Upper lobe of left lung (tissue), 6 donors: ENCODE measurements around the gene ARHGAP45. TPM values are rescaled to one million over a fixed set of nuclear protein-coding genes. Genes with fewer than 3 reads are reported as not detected.

ENCODE experiments used
- ATAC-seq, 2 donors: fragments of 200-7000 bp; cut with Tn5 transposase; one replicate each; pipeline ENCODE4 v1.9.1; 2022; ENCODE audit warnings: mild to moderate bottlenecking in 2 of 2, moderate library complexity in 2 of 2; ENCODE audit not compliant: low FRiP score in 2 of 2
- DNase-seq, 2 donors: peaks; one replicate each; pipeline ENCODE4 v3.0.0-alpha.2; 2019 to 2020
- H3K27ac ChIP-seq, 4 donors: fragments of 200-600 bp; sonication (generic); one replicate each; pipeline ENCODE4 v1.5.1; 2016 to 2019
- H3K27me3 ChIP-seq, 4 donors: fragments of 200-600 bp; sonication (generic); one replicate each; pipeline ENCODE4 v1.5.1; 2017 to 2019
- H3K36me3 ChIP-seq, 4 donors: fragments of 200-600 bp; sonication (generic); one replicate each; pipeline ENCODE4 v1.5.1; 2016 to 2019
- H3K4me1 ChIP-seq, 4 donors: fragments of 200-600 bp; sonication (generic); one replicate each; pipeline ENCODE4 v1.5.1; 2018 to 2019
- H3K4me3 ChIP-seq, 4 donors: fragments of 200-600 bp; sonication (generic); one replicate each; pipeline ENCODE4 v1.5.1; 2017 to 2019; ENCODE audit warnings: mild to moderate bottlenecking in 2 of 4, moderate library complexity in 1 of 4
- H3K9me3 ChIP-seq, 4 donors: fragments of 200-600 bp; sonication (generic); one replicate each; pipeline ENCODE4 v1.5.1; 2018 to 2019
- EP300 ChIP-seq, 4 donors: sonication (generic); formaldehyde crosslinking; IDR thresholded peaks; one replicate each; pipeline ENCODE4 v1.5.1; 2017; ENCODE audit warnings: antibody characterized with exemption in 4 of 4, control low read depth in 2 of 4
- POLR2A ChIP-seq, 4 donors: fragments of 450-650 bp; IDR thresholded peaks; one replicate each; pipeline ENCODE4 v1.5.1; 2016 to 2017; ENCODE audit warnings: antibody characterized with exemption in 4 of 4, mild to moderate bottlenecking in 2 of 4
- POLR2AphosphoS5 ChIP-seq, 2 donors: sonication (generic); formaldehyde crosslinking; IDR thresholded peaks; one replicate each; pipeline ENCODE4 v1.5.1; 2017; ENCODE audit warnings: antibody characterized with exemption in 2 of 2
- WGBS, 2 donors: methylation state at CpG; one replicate each; pipeline ENCODE4 v1.1.5; 2017 to 2018; 5-methylcytosine and 5-hydroxymethylcytosine counted together
- total RNA-seq, 6 donors: library from RNA; depleted of rRNA in 4 of 6; stranded (reverse); fragments of >200 nt in 4 of 6; gene quantifications; one replicate each; pipeline versions ENCODE4 v1.1.0 to v1.2.1, GENCODE V29; 2016 to 2021
- TF ChIP-seq, protein P1 (sequence below), 6 experiments: fragments of 450-650 bp in 4 of 6; fragments of 200-600 bp in 2 of 6; sonication (generic) in 2 of 6; IDR thresholded peaks; one replicate each; pipeline ENCODE4 v1.5.1; 2016 to 2019; ENCODE audit warnings: antibody characterized with exemption in 6 of 6
- donor health status: DM: no; HTN: no; CAD: no; lungs with moderate emphysema.
- donor health status: DM: no; HTN: yes; CAD: no; lungs with severe emphysema.

Gene ARHGAP45
- total RNA-seq, 6 donors from 2014 or later: 91.6 to 332 (median 123) TPM

DNA sequence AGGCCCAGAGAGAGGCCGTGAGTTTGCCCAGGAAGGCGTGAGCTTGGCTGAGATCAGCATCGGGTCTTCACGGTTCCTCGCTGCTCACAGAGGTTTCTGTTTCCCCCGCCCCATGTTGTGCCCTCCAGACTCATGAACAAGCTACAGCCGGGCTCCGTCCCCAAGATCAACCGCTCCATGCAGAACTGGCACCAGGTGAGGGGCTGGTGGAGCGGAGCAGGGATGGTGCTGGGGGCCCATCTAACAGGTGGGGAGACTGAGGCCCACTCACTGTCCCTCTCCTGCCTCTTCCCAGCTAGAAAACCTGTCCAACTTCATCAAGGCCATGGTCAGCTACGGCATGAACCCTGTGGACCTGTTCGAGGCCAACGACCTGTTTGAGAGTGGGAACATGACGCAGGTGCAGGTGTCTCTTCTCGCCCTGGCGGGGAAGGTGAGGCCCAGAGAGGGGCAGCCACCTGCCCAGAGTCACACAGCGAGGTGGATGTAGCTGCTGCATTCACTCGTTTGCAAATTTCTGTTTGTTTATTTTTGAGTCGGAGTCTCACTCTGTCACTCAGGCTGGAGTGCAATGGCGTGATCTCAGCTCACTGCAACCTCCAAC, 34.6 kb upstream of the ARHGAP45 start:
- no peak for ATAC-seq

DNA sequence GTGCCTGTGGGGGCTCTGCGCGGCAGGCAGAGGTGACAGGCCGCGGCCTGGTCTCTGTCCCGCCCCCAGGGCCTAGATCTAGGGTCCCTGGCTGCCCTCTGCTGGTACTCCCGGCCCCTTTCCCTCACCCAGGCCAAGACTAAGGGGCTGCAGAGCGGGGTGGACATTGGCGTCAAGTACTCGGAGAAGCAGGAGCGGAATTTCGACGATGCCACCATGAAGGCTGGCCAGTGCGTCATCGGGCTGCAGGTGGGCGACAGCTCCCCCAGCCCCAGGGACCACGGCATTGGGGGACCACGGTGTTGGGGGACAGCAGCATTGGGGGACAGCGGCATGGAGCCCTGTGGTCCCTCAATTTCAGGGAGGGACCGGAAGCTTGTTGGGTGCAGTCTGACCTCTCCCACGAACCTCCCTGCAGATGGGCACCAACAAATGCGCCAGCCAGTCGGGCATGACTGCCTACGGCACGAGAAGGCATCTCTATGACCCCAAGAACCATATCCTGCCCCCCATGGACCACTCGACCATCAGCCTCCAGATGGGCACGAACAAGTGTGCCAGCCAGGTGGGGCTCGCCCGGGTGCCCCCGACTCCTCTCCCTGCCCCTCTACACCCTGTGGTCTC, 30.9 kb upstream of the ARHGAP45 start:
- ATAC-seq (no peak), DNase-seq (peak in 1 of 2 donors; percentile 60)
- WGBS, 2 donors: 75 to 91% methylated on average over 19 to 24 of the region's 29 CpGs
- Histone ChIP-seq H3K9me3 (no peaks in the 10 kb centered on the region), H3K4me3 (no peak overlapping the region), H3K4me1 (peaks cover 10 to 37% (median 29%) of the 10 kb centered on the region in 4 donors), H3K27ac (no peak overlapping the region), H3K27me3 (no peaks in the 10 kb centered on the region), H3K36me3 (peaks cover 11 to 51% (median 43%) of the 10 kb centered on the region in 4 donors)
- TF ChIP-seq POLR2A (IDR thresholded peaks at IDR 0.05) (no peak), EP300 (IDR thresholded peaks at IDR 0.05) (no peak), POLR2AphosphoS5 (IDR thresholded peaks at IDR 0.05) (no peak)
- TF ChIP-seq, protein P1, sequence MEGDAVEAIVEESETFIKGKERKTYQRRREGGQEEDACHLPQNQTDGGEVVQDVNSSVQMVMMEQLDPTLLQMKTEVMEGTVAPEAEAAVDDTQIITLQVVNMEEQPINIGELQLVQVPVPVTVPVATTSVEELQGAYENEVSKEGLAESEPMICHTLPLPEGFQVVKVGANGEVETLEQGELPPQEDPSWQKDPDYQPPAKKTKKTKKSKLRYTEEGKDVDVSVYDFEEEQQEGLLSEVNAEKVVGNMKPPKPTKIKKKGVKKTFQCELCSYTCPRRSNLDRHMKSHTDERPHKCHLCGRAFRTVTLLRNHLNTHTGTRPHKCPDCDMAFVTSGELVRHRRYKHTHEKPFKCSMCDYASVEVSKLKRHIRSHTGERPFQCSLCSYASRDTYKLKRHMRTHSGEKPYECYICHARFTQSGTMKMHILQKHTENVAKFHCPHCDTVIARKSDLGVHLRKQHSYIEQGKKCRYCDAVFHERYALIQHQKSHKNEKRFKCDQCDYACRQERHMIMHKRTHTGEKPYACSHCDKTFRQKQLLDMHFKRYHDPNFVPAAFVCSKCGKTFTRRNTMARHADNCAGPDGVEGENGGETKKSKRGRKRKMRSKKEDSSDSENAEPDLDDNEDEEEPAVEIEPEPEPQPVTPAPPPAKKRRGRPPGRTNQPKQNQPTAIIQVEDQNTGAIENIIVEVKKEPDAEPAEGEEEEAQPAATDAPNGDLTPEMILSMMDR (IDR thresholded peaks at IDR 0.05): no peak

More for the DNA sequence above, 34.6 kb upstream of the ARHGAP45 start:
- H3K27ac ChIP-seq: no peak overlapping the region
- WGBS, 2 donors: 89 to 91% methylated on average over 18 to 20 of the region's 20 CpGs
- peaks cover 16 to 37% (median 30%) of the 10 kb centered on the region in 4 donors for H3K4me1 ChIP-seq
- no peak for TF ChIP-seq POLR2AphosphoS5 (IDR thresholded peaks at IDR 0.05)
- no peak for TF ChIP-seq EP300 (IDR thresholded peaks at IDR 0.05)
- TF ChIP-seq, protein P1 (IDR thresholded peaks at IDR 0.05): no peak
- no peak for TF ChIP-seq POLR2A (IDR thresholded peaks at IDR 0.05)
- H3K9me3 ChIP-seq: no peaks in the 10 kb centered on the region
- DNase-seq: no peak
- H3K4me3 ChIP-seq: no peak overlapping the region
- peaks cover 11 to 52% (median 40%) of the 10 kb centered on the region in 4 donors for H3K36me3 ChIP-seq
- H3K27me3 ChIP-seq: no peaks in the 10 kb centered on the region

DNA sequence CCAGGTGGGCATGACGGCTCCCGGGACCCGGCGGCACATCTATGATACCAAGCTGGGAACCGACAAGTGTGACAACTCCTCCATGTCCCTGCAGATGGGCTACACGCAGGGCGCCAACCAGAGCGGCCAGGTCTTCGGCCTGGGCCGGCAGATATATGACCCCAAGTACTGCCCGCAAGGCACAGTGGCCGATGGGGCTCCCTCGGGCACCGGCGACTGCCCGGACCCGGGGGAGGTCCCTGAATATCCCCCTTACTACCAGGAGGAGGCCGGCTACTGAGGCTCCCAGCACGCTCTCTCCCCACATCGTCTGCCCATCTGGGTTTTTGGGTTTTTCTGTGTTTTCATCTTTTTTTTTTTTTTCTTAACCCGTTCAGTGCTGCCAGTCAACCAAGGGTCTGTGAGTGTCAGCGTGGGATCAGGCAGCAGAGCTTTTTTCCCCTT, 29.3 kb upstream of the ARHGAP45 start:
- WGBS, 2 donors: 56 to 69% methylated on average over 11 to 22 of the region's 22 CpGs
- no peak for ATAC-seq
- Histone ChIP-seq H3K27me3 (no peaks in the 10 kb centered on the region), H3K27ac (peak overlapping the region in 3 of 4 donors; percentile 60 to 86 (median 78)), H3K4me3 (no peak overlapping the region), H3K9me3 (no peaks in the 10 kb centered on the region), H3K36me3 (peaks cover 7 to 40% (median 33%) of the 10 kb centered on the region in 4 donors), H3K4me1 (peaks cover 17 to 46% (median 38%) of the 10 kb centered on the region in 4 donors)
- DNase-seq: peak in 1 of 2 donors; percentile 83
- no peak for TF ChIP-seq POLR2A (IDR thresholded peaks at IDR 0.05)
- TF ChIP-seq EP300 (IDR thresholded peaks at IDR 0.05): no peak

DNA sequence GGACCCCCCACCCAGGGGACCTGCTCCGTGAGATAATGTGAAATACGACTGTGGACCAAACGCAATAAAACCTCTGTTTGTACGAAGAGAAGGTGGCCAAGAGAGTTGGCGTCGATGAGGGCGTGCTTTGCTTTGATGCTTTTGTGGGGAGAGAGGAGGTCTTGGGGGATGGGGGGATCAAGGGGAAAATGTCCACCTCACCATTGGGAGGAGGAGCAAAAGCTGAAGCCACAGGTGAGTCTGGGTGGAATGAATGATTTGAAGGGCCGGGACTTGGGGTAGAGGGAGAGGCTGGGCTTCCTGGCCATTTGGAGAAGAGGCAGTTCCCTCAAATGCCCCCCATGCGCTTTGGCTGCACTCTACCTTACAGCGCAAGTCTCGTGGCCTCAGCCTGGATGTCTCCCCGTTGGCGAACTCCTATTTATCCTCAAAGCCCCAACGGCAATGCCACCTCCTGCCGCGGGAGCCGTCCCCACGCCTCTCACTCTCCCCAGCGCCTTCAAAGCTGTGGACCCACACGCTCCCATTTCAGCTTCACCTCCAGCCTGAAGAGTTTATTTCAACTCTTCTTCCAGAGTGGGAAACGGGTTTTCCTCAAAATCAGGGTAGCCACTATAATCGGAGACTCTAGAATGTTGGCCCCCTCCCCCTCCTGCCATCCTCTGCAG, 27.9 kb upstream of the ARHGAP45 start:
- 72 to 73% methylated on average over 22 of the region's 22 CpGs for WGBS, 2 donors
- H3K4me1 ChIP-seq: peaks cover 21 to 46% (median 38%) of the 10 kb centered on the region in 4 donors
- ATAC-seq: no peak
- peak in 1 of 2 donors; percentile 61 for DNase-seq
- peak overlapping the region in 3 of 4 donors; percentile 64 to 74 (median 67) for H3K4me3 ChIP-seq
- H3K27me3 ChIP-seq: no peaks in the 10 kb centered on the region
- peaks cover 7 to 31% (median 25%) of the 10 kb centered on the region in 4 donors for H3K36me3 ChIP-seq
- TF ChIP-seq POLR2AphosphoS5 (IDR thresholded peaks at IDR 0.05): no peak
- TF ChIP-seq, protein P1 (IDR thresholded peaks at IDR 0.05): peak in 1 of 6 experiments; percentile 4
- H3K27ac ChIP-seq: peak overlapping the region; percentile 62 to 86 (median 78)
- H3K9me3 ChIP-seq: no peaks in the 10 kb centered on the region
